Kidney tubule cell (primary cell): Measurements from ENCODE around the gene CREB5.
A peak's percentile ranks its signal among the peaks of the same experiment; 100 is the strongest.
"Not testable (repeated sequence)": the region's sequence is repeated elsewhere in the genome, so short reads cannot be mapped to it uniquely, and the experiment has no call there.

Source experiments
- DNase-seq: peaks from one replicate; pipeline ENCODE4 v3.0.0-alpha.2; 2018; ENCODE audit warnings: low spot score

The CREB5 gene, protein sequence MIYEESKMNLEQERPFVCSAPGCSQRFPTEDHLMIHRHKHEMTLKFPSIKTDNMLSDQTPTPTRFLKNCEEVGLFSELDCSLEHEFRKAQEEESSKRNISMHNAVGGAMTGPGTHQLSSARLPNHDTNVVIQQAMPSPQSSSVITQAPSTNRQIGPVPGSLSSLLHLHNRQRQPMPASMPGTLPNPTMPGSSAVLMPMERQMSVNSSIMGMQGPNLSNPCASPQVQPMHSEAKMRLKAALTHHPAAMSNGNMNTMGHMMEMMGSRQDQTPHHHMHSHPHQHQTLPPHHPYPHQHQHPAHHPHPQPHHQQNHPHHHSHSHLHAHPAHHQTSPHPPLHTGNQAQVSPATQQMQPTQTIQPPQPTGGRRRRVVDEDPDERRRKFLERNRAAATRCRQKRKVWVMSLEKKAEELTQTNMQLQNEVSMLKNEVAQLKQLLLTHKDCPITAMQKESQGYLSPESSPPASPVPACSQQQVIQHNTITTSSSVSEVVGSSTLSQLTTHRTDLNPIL

DNA sequence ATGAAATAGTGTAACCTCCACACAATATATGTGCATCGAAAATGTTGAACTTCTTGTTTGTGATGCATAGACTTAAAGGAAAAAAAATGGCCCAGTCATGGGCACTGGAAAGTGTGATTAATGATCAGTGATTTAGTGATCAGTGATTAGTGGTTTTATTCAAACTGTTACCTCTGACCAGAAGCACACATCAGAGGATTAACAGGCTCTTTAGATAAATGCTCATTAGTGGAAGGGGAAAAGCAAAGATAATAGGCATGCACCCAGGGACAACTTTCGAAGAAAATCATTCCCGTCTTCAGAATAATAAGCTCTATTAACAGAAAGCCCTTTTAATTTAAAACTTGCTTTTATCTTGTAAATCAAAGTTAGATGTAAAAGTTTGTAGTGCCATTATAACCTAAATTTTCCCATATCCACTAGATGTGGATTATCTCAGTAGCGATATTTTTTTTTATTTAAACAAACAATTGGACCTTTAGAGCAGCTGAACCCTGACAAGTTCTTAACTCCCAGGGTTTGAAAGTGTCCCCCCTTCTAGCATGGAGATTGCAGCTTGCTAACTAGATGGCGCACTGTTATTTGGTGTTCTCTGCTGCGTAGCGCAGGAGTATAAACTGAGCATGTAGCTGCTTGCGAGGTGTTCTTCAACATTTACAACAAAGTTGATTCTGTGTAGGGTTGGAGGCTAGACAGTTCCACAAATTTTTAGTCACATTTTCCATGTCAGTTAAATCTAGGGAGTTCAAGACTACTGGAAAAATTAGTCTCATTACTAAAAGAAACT lies at the start of gene CREB5:
CREB5 (plus strand) TSS at position 643 of the 787 bp plus-strand sequence. CDS start 397 bp downstream, outside the sequence.
- DNase-seq = peak; percentile 36

DNA sequence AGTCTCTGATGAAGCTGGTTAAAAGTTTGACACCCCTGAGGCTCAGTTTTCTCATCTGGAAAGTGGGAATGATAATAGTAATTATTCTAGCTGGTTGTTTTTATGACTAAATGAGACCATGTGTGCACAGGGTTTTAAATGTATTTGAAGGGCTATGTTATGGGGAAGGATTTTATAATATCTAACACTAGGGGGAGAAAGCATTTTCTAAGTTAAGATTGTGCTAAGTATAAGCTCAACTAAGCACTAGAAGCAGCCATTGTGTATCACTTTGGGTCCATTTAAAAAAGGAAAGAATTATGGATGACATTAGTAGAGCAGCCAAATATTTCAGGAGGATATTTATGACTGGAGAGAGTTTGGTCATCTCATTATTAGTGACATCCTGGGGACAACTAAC lies 49.5 kb upstream of the CREB5 start:
- DNase-seq = no peak

DNA sequence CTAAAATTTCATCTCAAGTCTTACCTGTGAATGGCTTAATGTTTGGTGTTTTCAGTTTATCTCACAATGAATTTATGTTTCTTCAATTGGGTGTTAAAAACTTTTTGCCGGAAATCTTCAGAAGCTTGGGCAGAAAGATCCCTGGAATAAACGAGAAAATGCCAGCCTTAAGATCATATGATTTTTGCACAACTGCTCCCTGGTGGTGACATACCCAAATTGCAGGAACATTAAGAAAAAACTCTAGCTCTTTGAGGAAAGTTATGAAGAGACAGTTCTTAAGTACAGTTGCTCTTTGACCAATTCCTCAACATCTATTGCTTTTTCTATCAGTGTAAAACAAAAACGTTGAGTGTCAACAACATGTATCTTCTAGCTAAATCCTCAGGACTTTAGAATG lies 48.2 kb upstream of the CREB5 start:
- no peak for DNase-seq

DNA sequence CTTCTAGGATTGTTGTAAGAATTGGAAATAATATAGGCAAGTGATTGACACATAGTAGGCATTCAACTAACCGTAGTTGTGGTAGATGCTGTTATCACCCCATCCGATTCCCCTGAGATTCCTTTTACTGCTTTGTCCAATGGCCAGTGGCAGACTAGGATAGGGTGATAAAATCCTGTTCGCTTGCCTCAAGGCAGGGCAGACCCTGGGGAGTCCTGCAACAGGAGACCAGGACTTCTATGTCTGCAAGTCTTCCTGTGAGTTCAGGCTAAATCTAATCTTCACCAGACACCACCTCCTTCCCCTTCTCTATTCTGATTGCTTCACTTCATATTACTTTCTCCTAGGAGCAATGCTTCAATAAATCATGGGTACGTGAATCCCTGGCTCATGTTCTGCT lies 42.8 kb upstream of the CREB5 start:
- DNase-seq = no peak

DNA sequence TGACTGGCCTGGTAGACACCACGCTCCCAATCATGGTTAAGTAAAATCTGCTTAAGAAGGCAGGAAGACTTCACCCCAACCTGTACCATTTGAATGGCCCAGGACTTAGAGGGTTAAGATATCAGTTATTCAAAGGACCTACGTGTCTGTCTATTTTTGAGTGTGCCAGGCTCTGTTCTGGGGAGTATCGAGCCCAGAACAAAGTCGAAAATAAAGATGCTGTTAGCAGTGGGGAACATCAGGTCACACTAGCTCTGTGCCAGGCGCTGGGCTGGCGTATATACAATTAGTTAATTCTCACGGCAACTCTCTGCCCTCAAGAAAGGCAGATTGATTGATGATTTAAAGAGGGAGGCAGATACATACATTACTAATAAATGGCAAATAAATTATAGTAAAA lies 40.5 kb upstream of the CREB5 start:
- DNase-seq = no peak

DNA sequence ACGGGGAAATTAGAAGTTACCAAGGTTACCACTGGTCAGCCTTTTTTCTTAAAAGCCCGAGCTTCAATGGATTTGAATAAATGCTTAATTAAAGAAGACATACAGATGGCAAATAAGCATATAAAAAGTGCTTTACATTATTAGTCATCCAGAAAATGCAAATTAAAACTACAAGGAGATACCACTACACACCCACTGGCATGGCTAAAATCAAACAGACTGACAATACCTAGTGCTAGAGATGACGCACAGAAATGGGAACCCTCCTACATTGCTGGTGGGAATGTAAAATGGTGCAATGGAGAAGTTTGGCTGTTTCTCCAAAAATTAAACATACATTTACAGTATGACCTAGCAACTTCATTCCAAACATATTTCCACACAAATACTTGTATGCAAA lies 38.3 kb upstream of the CREB5 start:
- no peak for DNase-seq

DNA sequence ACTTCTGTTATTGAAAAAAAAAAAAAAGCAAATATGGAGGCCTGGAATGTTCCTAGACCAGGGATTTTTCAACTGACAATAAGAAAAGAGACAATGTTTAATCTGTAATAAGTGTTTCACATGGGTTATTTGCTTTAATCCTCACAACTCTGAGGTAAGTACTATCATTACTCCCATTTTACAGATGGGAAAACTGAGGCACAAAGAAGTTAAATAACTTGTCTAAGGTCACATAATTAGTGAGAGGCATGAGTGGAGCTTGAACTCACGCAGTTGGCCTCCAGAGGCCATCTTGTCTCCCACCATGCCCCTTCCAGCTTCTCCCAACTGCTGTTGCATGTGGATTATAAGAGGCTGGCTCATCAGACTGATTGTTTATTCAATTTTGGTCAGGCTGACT lies 36.6 kb upstream of the CREB5 start:
- no peak for DNase-seq

DNA sequence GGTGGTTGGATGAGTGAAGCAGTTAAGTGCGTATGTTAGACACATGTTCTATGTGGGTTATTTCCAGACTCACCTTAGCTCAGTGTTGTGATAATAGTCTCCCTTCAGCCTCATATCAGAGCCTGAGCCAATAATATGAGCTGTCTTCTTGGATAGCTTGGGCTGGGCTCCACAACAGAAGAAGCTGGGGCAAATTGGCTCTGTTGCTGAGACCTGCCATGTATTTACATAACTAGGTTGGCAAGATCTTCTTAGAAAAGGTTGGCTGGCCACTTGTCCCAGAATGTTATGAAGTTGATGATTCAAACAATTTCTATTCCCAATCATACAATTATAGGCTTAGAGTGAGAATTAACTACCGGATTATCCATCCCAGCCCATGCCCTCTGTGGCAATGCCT lies 35.7 kb upstream of the CREB5 start:
- DNase-seq = no peak

DNA sequence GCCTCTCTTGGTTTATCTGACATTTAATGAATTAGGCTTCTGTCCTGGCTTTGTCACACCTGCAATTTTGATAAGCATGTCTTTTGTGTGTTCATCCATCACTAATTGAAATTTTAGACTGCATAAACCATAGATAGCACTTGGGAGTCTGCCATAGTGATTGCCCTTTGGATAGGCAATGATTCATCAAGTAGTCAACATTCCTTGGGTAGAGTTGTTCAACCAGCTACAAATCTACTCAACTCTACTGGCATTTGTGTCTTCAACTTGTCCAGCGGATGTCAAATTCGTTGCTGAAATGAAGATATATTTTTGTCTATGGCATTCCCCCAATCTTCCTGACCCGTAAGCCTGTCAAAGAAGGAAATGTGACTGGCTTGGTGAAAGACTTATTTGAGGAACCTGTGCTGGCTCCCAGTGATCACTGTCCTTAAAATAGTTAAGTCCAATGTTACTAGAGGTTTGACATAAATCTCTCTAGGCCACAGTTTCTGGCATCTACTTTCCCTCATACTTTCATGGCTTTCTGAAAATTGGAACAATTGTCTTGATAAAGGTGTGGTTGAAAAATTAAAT lies 33.7 kb upstream of the CREB5 start:
- peak; percentile 71 for DNase-seq

DNA sequence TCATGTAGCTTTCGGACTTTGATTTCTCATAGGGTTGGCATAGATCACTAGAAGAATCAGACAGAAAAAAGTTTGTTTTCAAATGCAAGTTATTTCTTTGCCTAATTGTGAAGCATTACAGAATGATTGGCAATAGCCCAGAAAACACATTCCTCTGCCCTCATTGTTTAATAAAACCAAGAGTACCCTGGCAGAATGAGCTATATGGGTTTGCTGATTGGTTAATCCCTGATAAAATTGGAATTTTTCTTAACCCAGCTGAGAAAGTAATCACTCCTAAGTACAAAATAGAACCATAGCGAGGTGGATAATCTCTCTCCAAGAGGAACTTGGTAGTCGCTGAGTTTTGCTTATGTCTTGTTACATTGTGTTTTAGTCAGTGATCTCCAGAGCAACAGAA lies 30.9 kb upstream of the CREB5 start:
- no peak for DNase-seq

DNA sequence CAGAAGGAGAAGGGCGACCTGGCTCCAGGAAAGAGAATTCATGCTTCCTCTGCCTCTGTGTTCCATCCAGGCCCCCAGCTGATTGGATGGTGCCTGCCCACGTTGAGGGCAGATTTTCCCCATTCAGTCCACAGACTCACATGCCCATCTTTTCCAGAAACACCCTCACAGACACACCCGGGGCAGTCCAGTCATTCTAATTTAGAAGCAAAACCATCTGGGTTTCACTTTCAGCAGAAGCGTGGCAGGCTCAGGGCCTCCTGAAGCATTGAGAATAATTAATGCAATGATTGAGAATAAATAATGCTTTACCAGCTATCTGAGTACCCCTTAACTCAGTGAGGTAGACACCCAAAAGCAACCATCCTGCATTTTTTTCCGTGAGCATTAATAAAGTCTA lies 30.2 kb upstream of the CREB5 start:
- DNase-seq = no peak

DNA sequence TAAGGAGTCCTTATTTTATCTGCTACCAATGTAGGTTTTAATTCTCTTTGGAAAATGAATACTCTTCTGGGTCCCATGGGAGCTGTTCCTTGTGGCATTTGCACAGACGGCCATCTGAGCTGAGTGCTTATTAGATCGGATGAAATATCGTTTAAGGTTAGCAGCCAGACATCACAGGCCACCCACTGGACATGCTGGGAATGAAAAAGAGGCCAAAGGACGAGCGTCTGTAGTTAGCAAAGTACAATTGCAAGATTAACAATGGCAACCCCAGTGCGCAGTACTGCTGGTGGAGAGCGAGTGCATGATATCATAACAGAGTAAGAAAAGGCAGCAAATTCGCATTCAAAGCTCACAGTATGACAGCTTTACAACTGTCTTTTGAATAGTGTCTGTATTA lies 28.3 kb upstream of the CREB5 start:
- DNase-seq = no peak

DNA sequence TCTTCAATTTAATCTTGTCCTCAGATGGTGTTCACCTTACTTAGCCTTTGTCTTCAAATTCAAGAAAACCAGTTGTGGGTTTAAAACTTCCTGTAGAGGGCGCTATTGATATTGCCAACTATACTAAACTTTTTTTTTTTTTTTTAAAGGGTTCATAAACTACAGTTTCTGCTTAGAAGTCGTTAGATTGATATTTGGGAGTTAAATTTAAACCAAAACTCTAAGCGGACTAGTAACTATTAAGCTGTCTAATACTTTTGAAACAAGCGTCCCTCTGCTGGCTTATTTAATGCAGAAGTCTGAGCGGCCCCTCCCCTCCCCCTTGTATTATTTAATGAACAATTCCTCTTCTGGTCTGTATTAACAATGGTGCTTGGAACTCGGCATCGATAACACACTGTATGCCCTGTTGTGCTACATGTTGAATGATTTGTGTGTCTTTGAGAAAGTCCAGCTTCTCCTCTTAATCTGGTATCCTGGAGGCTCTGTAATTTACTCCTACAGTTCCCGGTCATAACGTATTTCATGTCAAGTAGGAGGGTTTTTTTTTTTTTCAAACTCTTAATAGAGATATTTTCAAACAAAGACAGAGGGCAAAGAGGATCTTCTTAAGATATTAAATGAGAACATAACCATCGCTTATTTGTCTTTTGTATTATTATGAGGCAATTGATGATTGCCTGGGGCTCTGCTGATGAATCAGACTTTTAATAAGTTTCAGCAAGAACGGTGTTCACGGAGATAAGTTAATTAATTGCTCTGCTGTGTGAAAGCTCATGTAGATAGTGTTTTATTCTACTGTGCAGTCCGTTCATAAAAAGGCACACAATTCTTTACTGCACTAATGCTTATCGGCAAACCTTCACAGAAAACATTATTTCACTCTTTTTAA lies 22.6 kb upstream of the CREB5 start:
- peak; percentile 80 for DNase-seq

DNA sequence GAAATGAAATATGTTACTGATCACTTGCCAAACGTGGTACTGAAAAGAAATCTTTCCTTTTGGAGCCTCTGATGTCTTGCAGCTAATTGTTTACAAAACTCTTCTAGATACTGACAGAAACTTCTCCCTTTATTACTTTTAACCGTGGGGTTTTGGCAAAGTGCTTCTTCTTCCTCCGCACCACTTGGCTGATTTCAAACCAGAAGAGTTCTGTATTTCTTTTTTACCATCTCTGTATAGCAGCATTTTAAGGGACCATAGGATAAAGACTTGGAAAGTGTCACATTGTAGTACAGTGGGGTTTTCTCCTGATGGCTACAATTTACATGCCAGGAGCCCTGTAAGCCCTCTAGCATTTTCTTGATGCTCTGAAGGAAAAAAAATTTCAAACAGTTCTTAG lies 21.9 kb upstream of the CREB5 start:
- no peak for DNase-seq

DNA sequence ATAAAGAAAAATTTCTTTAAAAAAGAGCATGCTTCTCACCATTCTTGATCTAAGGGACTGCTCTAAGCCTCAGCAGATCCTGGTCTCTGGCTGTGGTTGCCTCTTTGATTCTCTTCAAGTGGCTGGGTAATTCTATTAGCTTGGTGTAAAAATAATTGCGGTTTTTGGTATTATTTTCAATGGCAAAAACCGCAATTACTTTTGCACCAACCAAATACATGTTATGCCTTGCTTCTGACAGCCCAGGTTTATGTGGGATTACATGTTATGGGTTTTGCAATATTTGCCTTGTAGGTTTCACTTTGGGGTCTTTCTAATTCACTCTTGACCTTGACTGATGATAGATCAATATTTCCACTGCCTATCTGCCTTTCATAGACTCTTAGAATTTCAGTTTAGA lies 20.0 kb upstream of the CREB5 start:
- no peak for DNase-seq

DNA sequence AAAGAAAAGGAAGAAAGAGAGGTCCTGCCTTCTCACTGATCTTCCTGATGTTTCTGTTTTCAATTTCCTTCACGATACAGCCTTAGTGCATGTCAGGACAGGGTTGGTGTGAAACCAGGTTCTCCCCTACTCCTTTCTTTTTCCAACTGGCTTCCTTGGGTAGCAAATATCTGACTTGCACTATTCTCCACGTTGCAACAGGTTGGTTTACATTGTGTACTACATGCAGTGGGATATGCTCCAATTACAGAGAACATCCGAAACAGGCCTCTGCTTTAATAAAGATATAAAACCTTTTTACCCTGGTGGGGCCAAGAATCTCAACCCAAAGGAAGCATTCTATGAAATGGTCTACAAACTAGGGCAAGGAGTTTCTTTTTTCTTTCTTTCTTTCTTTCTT lies 16.9 kb upstream of the CREB5 start:
- DNase-seq = no peak

DNA sequence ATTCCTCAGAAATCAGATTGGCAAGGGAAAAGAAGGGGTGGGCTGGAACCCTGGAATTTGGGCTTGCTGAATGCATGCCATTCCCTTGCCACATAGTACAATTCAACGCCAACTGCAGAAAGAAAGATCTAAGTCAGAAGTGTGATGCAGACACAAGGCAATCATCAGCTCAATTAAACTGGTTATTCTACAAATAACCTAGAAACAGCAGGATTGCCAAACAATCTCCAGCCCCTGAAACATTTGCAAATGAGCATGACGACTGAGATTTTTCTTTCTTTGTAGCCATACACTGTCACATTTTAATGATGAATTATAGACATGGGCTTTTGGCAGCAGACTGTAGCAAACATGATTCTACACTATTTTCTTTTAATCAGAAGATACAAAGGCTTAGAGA lies 16.5 kb upstream of the CREB5 start:
- DNase-seq = no peak

DNA sequence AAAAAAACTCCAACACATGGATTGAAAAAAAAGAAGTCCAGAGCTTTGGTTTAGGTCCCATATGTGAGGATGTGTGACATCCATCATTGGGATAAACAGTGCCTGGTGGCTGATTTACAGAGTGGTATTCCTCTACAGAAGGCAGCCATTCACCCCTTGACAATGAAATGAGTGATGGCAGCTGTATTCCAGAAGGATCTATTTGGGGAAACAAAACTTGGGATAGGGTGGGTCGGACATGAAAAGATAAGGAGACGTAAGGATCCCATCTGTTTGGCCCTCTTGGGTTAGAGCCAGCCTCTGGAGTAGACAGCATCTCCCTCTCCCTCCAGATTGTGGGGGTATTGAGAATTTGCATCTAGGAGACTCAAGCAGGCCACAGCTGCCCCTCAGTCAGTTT lies 15.2 kb upstream of the CREB5 start:
- DNase-seq = no peak

DNA sequence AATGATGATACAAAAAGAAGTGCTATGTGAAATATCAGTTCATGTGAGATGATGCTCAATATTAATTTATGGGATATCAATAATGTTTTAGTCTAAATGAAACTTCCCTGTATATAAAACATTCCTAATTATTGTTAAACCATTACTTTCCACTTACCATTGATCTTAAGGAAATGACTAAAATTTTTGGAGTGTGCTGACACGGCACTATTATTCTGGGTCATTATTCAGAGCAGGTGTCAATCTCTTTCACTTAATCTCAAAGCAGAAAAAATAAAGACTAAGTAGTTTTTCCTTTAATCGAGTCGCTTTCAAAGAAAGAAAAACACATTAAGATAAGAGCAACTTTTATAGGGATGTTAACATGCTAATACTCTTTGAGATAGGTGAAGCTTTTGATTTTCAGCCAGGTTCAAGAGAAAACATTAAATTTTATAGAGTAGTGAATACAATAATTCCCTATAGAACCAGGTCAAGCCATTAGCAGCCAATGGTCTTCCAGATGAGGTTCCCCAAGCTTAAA lies 11.4 kb upstream of the CREB5 start:
- DNase-seq = no peak

DNA sequence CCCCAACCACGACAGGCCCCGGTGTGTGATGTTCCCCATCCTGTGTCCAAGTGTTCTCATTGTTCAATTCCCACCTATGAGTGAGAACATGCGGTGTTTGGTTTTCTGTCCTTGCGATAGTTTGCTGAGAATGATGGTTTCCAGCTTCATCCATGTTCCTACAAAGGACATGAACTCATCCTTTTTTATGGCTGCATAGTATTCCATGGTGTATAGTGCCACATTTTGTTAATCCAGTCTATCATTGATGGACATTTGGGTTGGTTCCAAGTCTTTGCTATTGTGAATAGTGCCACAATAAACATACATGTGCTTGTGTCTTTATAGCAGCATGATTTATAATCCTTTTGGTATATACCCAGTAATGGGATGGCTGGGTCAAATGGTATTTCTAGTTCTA lies 10.8 kb upstream of the CREB5 start:
- DNase-seq = not testable (repeated sequence)

DNA sequence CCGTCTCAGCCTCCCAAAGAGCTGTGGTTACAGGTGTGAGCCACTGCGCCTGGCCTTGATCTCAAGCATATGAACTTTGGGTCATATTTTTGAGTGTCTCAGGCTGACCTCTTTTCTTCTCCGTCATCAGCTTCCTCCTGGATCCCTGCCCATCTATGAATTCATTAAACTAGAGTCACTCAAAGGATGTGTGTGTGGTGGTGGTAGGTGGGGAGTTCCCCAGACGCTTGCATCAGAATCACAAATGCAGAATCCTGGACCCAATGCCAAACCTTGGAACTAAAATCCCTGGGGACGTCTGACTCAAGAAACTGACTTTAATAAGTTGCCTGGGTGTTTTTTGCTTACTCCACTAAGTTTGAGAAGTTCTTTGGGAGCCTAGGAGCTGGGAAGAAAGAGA lies 6.7 kb upstream of the CREB5 start:
- DNase-seq = peak; percentile 98

DNA sequence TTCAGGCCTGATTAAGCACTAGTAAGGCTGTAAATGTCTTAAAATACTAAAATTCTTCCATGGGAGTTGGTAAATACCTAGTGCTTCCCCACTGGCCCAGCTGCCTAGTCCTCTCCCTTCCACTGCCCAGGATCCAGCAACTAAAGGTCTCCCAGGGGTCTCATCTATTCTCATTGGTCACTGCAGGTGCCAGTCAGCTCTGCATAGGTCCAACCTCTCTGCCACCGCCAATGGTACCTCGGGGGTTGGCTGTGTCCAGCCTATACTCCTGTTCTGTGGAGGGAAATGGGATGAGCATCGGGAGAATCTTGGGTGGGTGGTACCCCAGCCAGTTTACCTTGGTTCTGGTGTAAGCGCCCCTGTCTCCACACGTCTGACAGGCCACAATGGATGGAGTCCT lies 6.1 kb upstream of the CREB5 start:
- peak; percentile 54 for DNase-seq
